Osteocyte (in vitro differentiated cells): Measurements from ENCODE around the gene CFL1. TPM values are rescaled to one million over a fixed set of nuclear protein-coding genes. Genes with fewer than 3 reads are reported as not detected.

Source experiments
- DNase-seq: peaks from one replicate; pipeline ENCODE4 v3.0.0; 2021; ENCODE audit warnings: mixed read lengths; ENCODE audit not compliant: unreplicated experiment; ENCODE audit errors: extremely low spot score
- H3K27ac Mint-ChIP-seq: one replicate; pipeline ENCODE4 v1.8.0; 2021; ENCODE audit warnings: mild to moderate bottlenecking, mixed read lengths; ENCODE audit not compliant: unreplicated experiment
- H3K27me3 Mint-ChIP-seq: one replicate; pipeline ENCODE4 v1.8.0; 2021; ENCODE audit warnings: mixed read lengths; ENCODE audit not compliant: unreplicated experiment
- H3K36me3 Mint-ChIP-seq: one replicate; pipeline ENCODE4 v1.8.0; 2021; ENCODE audit warnings: mixed read lengths; ENCODE audit not compliant: unreplicated experiment
- H3K4me1 Mint-ChIP-seq: one replicate; pipeline ENCODE4 v1.8.0; 2021; ENCODE audit warnings: mixed read lengths; ENCODE audit not compliant: unreplicated experiment
- H3K4me3 Mint-ChIP-seq: one replicate; pipeline ENCODE4 v1.8.0; 2021; ENCODE audit warnings: mild to moderate bottlenecking, moderate library complexity, mixed read lengths; ENCODE audit not compliant: unreplicated experiment
- H3K9me3 Mint-ChIP-seq: one replicate; pipeline ENCODE4 v1.8.0; 2021; ENCODE audit warnings: mixed read lengths; ENCODE audit not compliant: unreplicated experiment
- CTCF ChIP-seq: fragments of 200-600 bp; sonication (generic); IDR thresholded peaks from 2 replicates; pipeline ENCODE4 v1.5.0; 2021; ENCODE audit warnings: antibody characterized with exemption, mild to moderate bottlenecking, moderate library complexity
- total RNA-seq: library from RNA; stranded (reverse); gene quantifications from 2 replicates; pipeline ENCODE4 v1.2.1, GENCODE V29; 2021

CFL1 gene
- total RNA-seq, 1 donor from 2014 or later = 946 TPM

GRCh38 chr11:65814131-65814985, 43.6 kb downstream of the CFL1 start:
- no peak for DNase-seq
- Mint-ChIP-seq H3K9me3 (no peaks in the 10 kb centered on the region), H3K4me3 (no peak overlapping the region), H3K27ac (no peak overlapping the region), H3K27me3 (no peaks in the 10 kb centered on the region), H3K4me1 (peaks cover 10% of the 10 kb centered on the region), H3K36me3 (peaks cover 1% of the 10 kb centered on the region)
- TF ChIP-seq CTCF = no peak

GRCh38 chr11:65811764-65812475, 46.1 kb downstream of the CFL1 start:
- peaks cover 11% of the 10 kb centered on the region for H3K27me3 Mint-ChIP-seq
- H3K9me3 Mint-ChIP-seq = no peaks in the 10 kb centered on the region
- peaks cover 1% of the 10 kb centered on the region for H3K36me3 Mint-ChIP-seq
- no peak overlapping the region for H3K4me3 Mint-ChIP-seq
- no peak for DNase-seq
- H3K27ac Mint-ChIP-seq = no peak overlapping the region
- H3K4me1 Mint-ChIP-seq = peaks cover 6% of the 10 kb centered on the region
- no peak for TF ChIP-seq CTCF

- no peak overlapping the region for H3K4me3 Mint-ChIP-seq
- no peak for DNase-seq
- H3K9me3 Mint-ChIP-seq = no peaks in the 10 kb centered on the region
- H3K4me1 Mint-ChIP-seq = no peaks in the 10 kb centered on the region
- TF ChIP-seq CTCF = no peak
- peaks cover 12% of the 10 kb centered on the region for H3K27me3 Mint-ChIP-seq
- H3K36me3 Mint-ChIP-seq = peaks cover 1% of the 10 kb centered on the region
- H3K27ac Mint-ChIP-seq = no peak overlapping the region
Measured at GRCh38 chr11:65810046-65810868, 47.7 kb downstream of the CFL1 start.

GRCh38 chr11:65809496-65809895, 48.5 kb downstream of the CFL1 start:
- TF ChIP-seq CTCF = no peak
- Mint-ChIP-seq H3K4me1 (no peaks in the 10 kb centered on the region), H3K27ac (no peak overlapping the region), H3K9me3 (no peaks in the 10 kb centered on the region), H3K27me3 (peaks cover 14% of the 10 kb centered on the region), H3K4me3 (no peak overlapping the region), H3K36me3 (peaks cover under 1% of the 10 kb centered on the region)
- no peak for DNase-seq
